Measurements from ENCODE around the gene KCNQ1OT1. TPM values are rescaled to one million over a fixed set of nuclear protein-coding genes. Genes with fewer than 3 reads are reported as not detected.

Gene KCNQ1OT1
- total RNA-seq, 1 donor = 5.1 TPM

DNA sequence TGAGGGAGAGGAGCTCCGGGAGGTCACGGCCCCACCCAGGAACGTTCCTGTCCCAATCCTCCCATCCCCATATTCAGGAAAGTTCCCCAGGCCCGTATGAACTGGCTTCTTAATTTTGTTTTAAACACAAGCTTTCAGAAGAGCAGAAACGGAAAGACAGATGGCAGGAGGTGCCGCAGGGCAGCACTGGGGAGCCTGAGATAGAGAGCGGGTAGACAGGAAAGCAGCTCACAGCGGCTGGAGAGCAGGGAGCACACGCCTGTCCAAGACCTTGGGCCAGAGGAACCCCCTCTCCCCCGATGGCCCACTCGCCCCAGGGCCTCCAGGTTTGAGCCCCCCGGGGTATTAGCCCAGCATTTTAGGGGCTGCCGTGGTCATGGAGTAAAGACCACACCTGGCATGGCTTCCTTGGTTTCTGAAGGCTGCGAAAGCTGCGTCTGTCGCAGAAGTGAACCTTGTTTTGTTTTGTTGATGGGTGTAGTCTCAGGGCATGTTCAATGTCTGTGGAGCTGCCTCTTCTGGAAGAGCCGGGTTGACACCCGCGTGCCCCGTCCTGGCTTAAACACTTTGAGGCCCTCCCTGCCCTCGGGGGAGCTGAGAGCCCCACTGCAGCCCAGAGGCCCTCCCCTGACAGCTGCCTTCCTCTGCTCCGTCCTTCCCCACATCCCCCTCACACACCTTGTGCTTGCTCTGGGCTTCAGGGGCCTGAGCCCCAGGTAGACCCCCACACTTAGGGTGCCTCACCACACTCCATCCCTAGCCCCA lies 17.9 kb upstream of the KCNQ1OT1 start:
- H3K27me3 ChIP-seq (ENCODE audit: insufficient read depth, low read length) = peaks cover 26% of the 10 kb centered on the region
- TF ChIP-seq CTCF (IDR thresholded peaks at IDR 0.05; ENCODE audit: extremely low read depth, low read depth, low read length) = no peak

DNA sequence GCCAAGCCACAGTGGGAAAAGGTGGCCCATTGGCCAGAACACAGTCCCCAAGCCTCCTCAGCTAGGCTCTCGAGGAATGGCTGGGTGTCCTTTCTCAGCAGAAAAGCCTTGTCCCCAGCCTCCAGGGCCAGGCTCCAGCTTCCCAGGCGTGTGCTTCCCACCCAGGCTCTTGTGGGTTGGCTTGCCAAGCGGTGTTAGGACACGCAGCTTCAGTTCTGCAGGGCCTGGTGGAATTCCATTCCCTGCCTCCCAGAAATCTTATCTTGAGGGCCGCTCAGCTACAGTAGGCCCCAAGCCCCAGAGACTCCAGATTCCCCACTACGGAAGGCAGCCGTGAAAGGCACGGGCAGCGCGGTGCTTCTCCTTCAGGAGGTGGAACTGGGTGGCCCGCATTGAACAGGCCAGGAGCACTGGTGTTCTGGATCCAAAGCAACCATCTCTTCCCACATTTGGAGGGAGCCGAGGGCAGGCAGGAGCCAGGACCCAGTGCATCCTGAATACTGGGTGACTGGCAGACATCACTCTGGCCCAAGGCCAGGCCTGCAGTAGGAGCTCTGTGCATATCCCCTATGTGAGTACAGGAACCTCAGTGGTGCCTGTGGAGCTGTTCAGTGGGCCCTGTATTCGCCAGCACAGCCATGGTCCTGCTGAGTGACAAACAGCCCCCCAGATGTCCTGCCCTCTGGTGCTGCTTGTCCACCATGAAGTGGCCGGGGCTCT lies 16.7 kb upstream of the KCNQ1OT1 start:
- peaks cover 30% of the 10 kb centered on the region for H3K27me3 ChIP-seq (ENCODE audit: insufficient read depth, low read length)
- no peak overlapping the region for H3K4me2 ChIP-seq (ENCODE audit: insufficient read depth, low read length)
- no peak overlapping the region for H2AFZ ChIP-seq (ENCODE audit: low read length)
- H3K4me1 ChIP-seq (ENCODE audit: insufficient read depth, low read length) = no peaks in the 10 kb centered on the region
- H3K36me3 ChIP-seq (ENCODE audit: insufficient read depth, low read length) = no peaks in the 10 kb centered on the region
- no peak overlapping the region for H3K4me3 ChIP-seq (ENCODE audit: insufficient read depth, low read length)
- H3K9me3 ChIP-seq (ENCODE audit: low read depth, low read length) = no peaks in the 10 kb centered on the region
- DNase-seq (ENCODE audit: insufficient read length, low spot score, missing footprints) = no peak
- H3K27ac ChIP-seq (ENCODE audit: low read depth, low read length) = no peak overlapping the region
- TF ChIP-seq CTCF (IDR thresholded peaks at IDR 0.05; ENCODE audit: extremely low read depth, low read depth, low read length) = no peak
- no peaks in the 10 kb centered on the region for H3K79me2 ChIP-seq (ENCODE audit: insufficient read depth, low read length)
- H4K20me1 ChIP-seq (ENCODE audit: insufficient read depth, low read length) = no peaks in the 10 kb centered on the region

More for the DNA sequence above, 17.9 kb upstream of the KCNQ1OT1 start:
- H2AFZ ChIP-seq (ENCODE audit: low read length) = no peak overlapping the region
- no peaks in the 10 kb centered on the region for H3K9me3 ChIP-seq (ENCODE audit: low read depth, low read length)
- H3K4me2 ChIP-seq (ENCODE audit: insufficient read depth, low read length) = no peak overlapping the region
- no peaks in the 10 kb centered on the region for H3K36me3 ChIP-seq (ENCODE audit: insufficient read depth, low read length)
- no peaks in the 10 kb centered on the region for H3K4me1 ChIP-seq (ENCODE audit: insufficient read depth, low read length)
- no peak overlapping the region for H3K27ac ChIP-seq (ENCODE audit: low read depth, low read length)
- no peak for DNase-seq (ENCODE audit: insufficient read length, low spot score, missing footprints)
- no peaks in the 10 kb centered on the region for H4K20me1 ChIP-seq (ENCODE audit: insufficient read depth, low read length)
- no peak overlapping the region for H3K4me3 ChIP-seq (ENCODE audit: insufficient read depth, low read length)
- no peaks in the 10 kb centered on the region for H3K79me2 ChIP-seq (ENCODE audit: insufficient read depth, low read length)

DNA sequence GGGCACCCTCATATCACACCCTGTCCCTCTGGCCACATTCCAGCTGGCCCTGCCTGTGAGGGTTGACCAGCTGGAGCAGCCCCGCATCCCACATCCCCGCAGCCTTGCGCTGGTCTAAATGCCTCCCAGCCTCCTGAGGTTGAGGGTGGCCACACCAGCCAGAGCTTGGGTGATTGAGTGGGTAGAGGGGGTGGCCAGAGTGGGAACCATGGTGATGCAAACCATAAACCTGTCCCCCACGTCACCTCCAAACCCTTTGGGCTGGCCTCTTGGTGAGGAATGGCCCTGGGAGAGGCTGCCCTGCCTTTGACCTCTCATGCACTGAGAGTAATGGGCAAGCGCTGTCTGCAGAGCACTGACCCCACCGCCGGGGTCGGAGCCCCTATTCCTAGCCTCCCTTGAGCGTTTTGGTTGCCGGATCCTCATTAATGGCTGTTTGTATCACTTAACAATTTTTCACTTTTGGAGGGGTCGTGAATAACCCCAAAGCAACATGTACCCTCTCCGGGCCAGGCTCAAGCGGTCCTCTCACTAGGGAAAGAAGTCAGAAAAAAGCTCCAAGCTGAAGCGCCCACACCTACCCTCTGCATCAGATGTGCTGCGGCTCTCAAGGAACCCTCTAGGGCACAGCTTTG lies 16.0 kb upstream of the KCNQ1OT1 start:
- Histone ChIP-seq H3K27me3 (ENCODE audit: insufficient read depth, low read length) (peaks cover 34% of the 10 kb centered on the region), H3K4me3 (ENCODE audit: insufficient read depth, low read length) (no peak overlapping the region), H3K9me3 (ENCODE audit: low read depth, low read length) (no peaks in the 10 kb centered on the region), H4K20me1 (ENCODE audit: insufficient read depth, low read length) (no peaks in the 10 kb centered on the region), H3K4me1 (ENCODE audit: insufficient read depth, low read length) (no peaks in the 10 kb centered on the region), H3K4me2 (ENCODE audit: insufficient read depth, low read length) (no peak overlapping the region), H2AFZ (ENCODE audit: low read length) (no peak overlapping the region), H3K36me3 (ENCODE audit: insufficient read depth, low read length) (no peaks in the 10 kb centered on the region), H3K27ac (ENCODE audit: low read depth, low read length) (no peak overlapping the region), H3K79me2 (ENCODE audit: insufficient read depth, low read length) (no peaks in the 10 kb centered on the region)
- TF ChIP-seq CTCF (IDR thresholded peaks at IDR 0.05; ENCODE audit: extremely low read depth, low read depth, low read length) = no peak
- DNase-seq (ENCODE audit: insufficient read length, low spot score, missing footprints) = no peak

GRCh38 chr11:2714871-2715270 lies 15.1 kb upstream of the KCNQ1OT1 start:
- no peaks in the 10 kb centered on the region for H3K4me1 ChIP-seq (ENCODE audit: insufficient read depth, low read length)
- no peak for DNase-seq (ENCODE audit: insufficient read length, low spot score, missing footprints)
- no peaks in the 10 kb centered on the region for H4K20me1 ChIP-seq (ENCODE audit: insufficient read depth, low read length)
- no peak overlapping the region for H3K27ac ChIP-seq (ENCODE audit: low read depth, low read length)
- H3K36me3 ChIP-seq (ENCODE audit: insufficient read depth, low read length) = no peaks in the 10 kb centered on the region
- peaks cover 33% of the 10 kb centered on the region for H3K27me3 ChIP-seq (ENCODE audit: insufficient read depth, low read length)
- H3K79me2 ChIP-seq (ENCODE audit: insufficient read depth, low read length) = no peaks in the 10 kb centered on the region
- H3K4me2 ChIP-seq (ENCODE audit: insufficient read depth, low read length) = no peak overlapping the region
- no peaks in the 10 kb centered on the region for H3K9me3 ChIP-seq (ENCODE audit: low read depth, low read length)
- H3K4me3 ChIP-seq (ENCODE audit: insufficient read depth, low read length) = no peak overlapping the region
- no peak overlapping the region for H2AFZ ChIP-seq (ENCODE audit: low read length)
- no peak for TF ChIP-seq CTCF (IDR thresholded peaks at IDR 0.05; ENCODE audit: extremely low read depth, low read depth, low read length)

Data from osteoblast (primary cell).